Measurements from ENCODE around the gene SLC2A8. TPM values are rescaled to one million over a fixed set of nuclear protein-coding genes. Genes with fewer than 3 reads are reported as not detected.

The SLC2A8 gene, protein sequence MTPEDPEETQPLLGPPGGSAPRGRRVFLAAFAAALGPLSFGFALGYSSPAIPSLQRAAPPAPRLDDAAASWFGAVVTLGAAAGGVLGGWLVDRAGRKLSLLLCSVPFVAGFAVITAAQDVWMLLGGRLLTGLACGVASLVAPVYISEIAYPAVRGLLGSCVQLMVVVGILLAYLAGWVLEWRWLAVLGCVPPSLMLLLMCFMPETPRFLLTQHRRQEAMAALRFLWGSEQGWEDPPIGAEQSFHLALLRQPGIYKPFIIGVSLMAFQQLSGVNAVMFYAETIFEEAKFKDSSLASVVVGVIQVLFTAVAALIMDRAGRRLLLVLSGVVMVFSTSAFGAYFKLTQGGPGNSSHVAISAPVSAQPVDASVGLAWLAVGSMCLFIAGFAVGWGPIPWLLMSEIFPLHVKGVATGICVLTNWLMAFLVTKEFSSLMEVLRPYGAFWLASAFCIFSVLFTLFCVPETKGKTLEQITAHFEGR
- total RNA-seq = 2.2 TPM

DNA sequence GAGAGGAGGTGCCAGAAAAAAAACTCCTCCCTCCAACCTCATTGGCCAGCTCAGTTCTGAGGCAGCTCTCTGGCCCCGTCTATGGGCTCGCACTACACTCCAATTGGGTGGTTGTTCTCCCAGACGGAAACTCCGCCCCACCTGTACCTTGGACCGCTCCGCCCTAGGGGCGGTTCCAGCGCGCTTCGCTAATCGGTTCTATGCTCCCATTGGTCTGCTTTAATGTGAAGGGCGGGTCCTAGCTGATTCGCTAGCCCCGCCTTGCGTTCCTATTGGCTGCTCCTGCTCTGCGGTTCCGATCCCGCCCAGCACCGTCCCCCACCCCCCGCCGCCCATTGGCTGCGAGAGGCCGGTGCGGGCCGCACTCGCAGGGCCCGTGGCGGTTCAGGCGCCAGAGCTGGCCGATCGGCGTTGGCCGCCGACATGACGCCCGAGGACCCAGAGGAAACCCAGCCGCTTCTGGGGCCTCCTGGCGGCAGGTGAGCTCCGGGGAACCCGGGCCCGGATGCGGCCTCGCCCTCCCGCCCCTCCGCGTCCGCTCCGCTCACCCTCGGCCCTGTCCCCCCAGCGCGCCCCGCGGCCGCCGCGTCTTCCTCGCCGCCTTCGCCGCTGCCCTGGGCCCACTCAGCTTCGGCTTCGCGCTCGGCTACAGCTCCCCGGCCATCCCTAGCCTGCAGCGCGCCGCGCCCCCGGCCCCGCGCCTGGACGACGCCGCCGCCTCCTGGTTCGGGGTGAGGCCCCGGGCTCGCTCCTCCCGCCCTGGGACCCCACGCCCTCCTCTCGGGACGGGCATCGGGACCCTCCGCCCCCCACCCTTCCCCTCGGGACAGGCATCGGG is at the start of gene SLC2A8:
TSS of gene SLC2A8 (plus strand) at position 362 of the 838 bp plus-strand sequence. CDS start at position 424, 62 bp downstream.
- peaks cover 15% of the 10 kb centered on the region for H3K27me3 ChIP-seq (ENCODE audit: insufficient read depth, low read length)
- peaks cover 17% of the 10 kb centered on the region for H3K4me1 ChIP-seq (ENCODE audit: insufficient read depth, low read length)
- H3K9me3 ChIP-seq (ENCODE audit: low read depth, low read length) = no peaks in the 10 kb centered on the region
- H3K4me3 ChIP-seq (ENCODE audit: low read length) = peak within 1 kb of the TSS; percentile 48

DNA sequence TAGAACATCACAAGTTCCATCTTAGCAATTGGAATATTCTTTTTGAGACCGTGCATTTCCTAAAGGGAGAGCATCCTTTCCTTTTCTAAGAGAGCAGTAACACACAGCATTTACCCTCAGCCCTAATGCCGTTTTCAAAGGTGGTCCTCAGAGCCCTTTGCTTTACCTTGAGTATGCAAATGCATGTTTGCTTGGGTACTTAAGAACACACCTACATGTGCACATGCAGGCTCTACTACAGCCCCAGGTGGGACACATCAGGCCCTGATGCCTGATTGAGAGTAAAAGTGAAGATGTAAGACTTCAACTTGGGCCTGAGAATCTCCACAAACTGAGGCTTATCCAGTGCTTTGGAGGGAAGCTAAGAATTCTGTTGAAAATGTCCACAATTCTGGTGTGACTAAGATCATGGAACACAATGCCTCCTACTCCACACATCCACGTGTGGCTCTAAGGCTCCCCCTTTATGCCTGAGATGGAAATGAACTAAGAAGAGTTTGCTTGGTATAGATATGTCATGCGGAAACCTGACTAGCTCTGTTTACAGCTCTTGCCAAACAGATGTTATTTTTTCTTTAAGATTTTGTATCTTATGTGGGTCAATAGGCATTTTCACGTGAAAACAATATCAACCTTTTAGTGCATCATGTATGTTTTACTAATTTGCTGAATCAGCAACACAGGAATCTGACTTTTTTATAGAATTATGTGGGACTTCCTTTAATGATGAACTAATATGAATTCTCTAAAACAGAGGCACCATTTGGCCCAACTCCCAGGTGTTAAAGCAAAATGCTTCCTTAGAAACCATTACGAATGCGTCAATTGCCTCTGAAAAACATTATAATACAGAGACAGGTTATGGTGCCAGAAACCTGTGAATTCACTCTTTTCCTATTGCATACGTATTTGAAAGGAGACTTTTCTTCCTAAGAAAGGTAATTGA is 48.9 kb upstream of the SLC2A8 start:
- H3K9me3 ChIP-seq (ENCODE audit: low read depth, low read length) = no peaks in the 10 kb centered on the region
- no peaks in the 10 kb centered on the region for H3K4me1 ChIP-seq (ENCODE audit: insufficient read depth, low read length)
- H3K27me3 ChIP-seq (ENCODE audit: insufficient read depth, low read length) = no peaks in the 10 kb centered on the region
- H3K4me3 ChIP-seq (ENCODE audit: low read length) = no peak overlapping the region

DNA sequence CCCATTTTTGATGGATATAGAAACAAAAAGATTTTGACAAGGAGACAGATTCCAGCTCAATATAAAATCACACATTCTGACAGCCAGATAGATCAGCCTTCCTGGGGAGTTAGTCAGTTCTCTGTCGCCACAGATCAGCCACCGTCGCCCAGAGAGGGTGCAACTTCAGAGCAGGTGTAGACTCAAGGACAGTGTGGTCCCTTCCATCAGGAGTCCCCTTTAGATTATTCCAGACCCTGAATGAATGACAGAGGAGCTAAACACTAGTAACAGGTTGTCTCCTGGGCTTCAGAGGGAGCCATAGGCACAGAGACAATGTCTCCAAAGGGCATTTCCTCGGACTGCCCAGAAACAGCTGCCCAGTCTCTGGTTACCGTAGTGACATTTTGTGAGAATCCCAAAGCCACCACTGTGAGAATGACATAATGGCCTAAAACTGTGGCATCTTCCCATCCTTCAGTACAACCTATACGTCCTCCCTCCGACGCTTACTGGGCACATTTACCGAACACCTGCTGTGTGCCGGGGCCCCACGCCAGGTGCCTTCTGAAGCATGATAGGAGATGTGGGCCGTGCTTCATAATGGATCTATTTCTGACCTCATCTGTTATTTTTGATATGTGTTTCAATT is 47.4 kb upstream of the SLC2A8 start:
- Histone ChIP-seq H3K9me3 (ENCODE audit: low read depth, low read length) (no peaks in the 10 kb centered on the region), H3K27me3 (ENCODE audit: insufficient read depth, low read length) (no peaks in the 10 kb centered on the region), H3K4me1 (ENCODE audit: insufficient read depth, low read length) (no peaks in the 10 kb centered on the region), H3K4me3 (ENCODE audit: low read length) (no peak overlapping the region)

DNA sequence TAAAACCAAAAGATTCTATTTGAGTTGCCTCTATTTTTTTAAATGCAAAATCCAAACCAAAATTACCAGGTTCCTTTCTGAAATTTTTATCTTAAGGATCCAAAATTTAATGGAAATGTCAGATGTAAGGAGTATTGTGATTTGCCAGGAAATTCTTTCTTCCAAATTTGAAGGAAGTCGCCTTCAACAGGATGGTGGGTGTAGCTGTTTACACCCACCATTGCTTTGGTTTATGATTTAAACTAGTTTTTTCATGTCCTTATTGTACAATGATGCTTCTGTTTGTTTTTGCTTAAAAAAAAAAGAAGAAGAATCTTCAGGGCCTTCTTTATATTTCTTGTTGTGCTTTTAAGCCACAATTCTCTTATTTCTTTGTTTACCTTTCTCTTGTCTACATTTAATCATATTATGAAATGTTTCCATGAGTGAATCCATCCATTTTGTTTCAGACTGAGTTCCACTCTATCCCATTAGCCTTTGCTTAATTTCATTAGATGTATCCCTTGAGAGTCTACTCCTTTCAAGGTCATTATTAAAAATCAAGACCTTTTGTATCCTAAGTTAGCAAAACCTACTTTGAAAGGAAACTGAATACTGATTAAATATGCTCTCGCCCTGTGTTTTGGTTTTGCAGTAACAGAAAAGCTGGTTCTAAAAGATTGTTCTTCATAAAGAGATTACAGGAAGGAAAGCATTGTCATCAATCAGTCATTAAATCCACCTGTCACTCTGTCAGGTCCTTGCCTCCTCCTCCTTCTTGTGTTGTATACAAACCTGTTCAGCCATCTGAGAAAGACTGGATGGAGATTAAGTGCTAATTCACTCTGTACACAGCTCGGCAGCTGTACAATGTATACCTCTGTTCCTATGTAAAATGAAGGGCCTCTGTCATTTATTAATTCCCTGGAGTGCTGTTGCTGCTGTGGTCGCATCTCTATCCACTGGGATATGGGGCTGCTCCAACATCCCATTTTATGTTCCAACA is 45.5 kb upstream of the SLC2A8 start:
- H3K4me1 ChIP-seq (ENCODE audit: insufficient read depth, low read length) = no peaks in the 10 kb centered on the region
- no peaks in the 10 kb centered on the region for H3K27me3 ChIP-seq (ENCODE audit: insufficient read depth, low read length)
- no peak overlapping the region for H3K4me3 ChIP-seq (ENCODE audit: low read length)
- H3K9me3 ChIP-seq (ENCODE audit: low read depth, low read length) = no peaks in the 10 kb centered on the region

DNA sequence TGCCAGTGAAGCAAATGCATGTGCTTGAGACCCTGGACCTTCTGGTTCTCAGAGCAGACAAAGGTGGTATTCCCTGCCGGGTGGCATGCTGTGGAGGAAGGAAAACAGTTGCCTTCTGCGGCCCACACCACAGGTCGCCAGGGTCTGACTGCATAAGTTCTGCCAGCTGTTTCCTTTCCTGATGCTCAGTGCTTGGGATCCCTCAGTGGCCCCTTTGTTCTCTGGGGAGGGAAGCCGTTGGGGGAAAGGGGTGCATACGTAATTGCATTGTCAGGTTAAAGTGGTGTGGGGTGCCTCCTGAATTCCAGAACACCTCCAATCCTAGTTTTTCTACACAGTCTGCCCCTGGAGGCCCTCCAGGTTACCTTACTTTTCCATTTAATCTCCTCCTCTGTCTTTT is 43.1 kb upstream of the SLC2A8 start:
- H3K9me3 ChIP-seq (ENCODE audit: low read depth, low read length) = no peaks in the 10 kb centered on the region
- no peaks in the 10 kb centered on the region for H3K27me3 ChIP-seq (ENCODE audit: insufficient read depth, low read length)
- no peak overlapping the region for H3K4me3 ChIP-seq (ENCODE audit: low read length)
- no peaks in the 10 kb centered on the region for H3K4me1 ChIP-seq (ENCODE audit: insufficient read depth, low read length)

DNA sequence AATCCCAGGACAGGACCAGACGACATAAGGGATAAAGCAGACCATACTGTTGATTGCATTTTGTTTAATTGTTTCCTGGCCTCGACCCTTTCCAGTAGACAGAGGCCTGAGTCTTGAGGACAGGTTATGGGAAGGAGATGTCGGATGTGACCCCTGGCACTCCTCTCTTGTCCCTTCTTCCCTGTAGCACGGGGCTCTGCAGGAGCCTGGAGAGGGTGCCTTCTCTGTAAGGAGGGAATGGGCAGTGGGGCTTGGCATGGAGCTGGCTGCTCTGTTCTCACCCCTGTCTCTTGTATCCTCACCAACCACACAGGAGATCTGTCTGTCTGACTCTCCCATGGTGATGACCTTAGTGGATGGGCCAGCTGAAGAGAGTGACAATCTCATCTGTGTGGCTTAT is 40.1 kb upstream of the SLC2A8 start:
- Histone ChIP-seq H3K9me3 (ENCODE audit: low read depth, low read length) (no peaks in the 10 kb centered on the region), H3K4me1 (ENCODE audit: insufficient read depth, low read length) (peaks cover 7% of the 10 kb centered on the region), H3K4me3 (ENCODE audit: low read length) (no peak overlapping the region), H3K27me3 (ENCODE audit: insufficient read depth, low read length) (no peaks in the 10 kb centered on the region)

DNA sequence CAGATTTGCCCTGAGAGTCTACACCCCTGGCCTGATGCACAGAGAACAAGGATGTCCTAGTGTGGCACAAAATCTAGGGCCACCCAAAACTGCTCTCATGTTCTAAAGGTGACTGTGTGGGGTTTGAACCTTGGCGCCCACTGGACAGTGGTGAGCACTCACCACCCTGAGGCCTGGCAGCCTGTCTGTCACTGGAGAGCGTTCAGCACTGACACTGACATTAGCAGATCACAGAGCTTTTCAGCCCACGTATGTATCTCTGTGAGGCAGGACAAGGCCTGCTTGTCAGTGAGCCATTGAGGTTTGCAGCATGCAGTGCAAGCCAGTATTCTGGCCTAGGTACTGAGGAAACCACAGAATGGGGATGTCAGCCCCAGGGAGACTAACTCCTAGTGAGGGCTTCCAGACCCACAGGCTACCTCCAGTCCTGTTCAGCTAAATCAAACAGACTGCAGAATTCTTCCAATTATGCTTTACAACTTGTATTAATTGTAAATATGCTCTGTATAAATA is 38.9 kb upstream of the SLC2A8 start:
- Histone ChIP-seq H3K9me3 (ENCODE audit: low read depth, low read length) (no peaks in the 10 kb centered on the region), H3K27me3 (ENCODE audit: insufficient read depth, low read length) (no peaks in the 10 kb centered on the region), H3K4me3 (ENCODE audit: low read length) (no peak overlapping the region), H3K4me1 (ENCODE audit: insufficient read depth, low read length) (peaks cover 8% of the 10 kb centered on the region)

DNA sequence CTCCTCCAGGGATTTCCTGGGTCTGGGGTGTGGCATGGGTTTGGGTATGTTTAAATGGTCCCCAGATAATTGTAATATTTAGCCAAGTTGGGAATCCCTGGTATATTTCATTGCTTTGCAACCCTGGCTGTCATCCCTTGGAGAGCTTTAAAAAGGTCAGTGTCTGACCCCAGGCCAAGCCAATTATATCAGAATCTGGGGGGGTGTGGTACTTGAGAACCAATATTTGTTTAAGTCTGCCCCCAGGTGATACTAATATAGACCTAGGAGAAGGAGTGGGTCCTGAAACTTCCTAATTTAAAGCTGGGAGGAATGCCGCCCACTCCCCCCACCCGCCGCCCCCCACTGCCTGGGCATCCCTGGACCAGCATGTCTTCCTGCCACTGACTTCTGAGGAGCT is 38.2 kb upstream of the SLC2A8 start:
- H3K4me1 ChIP-seq (ENCODE audit: insufficient read depth, low read length) = peaks cover 8% of the 10 kb centered on the region
- H3K9me3 ChIP-seq (ENCODE audit: low read depth, low read length) = no peaks in the 10 kb centered on the region
- no peak overlapping the region for H3K4me3 ChIP-seq (ENCODE audit: low read length)
- no peaks in the 10 kb centered on the region for H3K27me3 ChIP-seq (ENCODE audit: insufficient read depth, low read length)

DNA sequence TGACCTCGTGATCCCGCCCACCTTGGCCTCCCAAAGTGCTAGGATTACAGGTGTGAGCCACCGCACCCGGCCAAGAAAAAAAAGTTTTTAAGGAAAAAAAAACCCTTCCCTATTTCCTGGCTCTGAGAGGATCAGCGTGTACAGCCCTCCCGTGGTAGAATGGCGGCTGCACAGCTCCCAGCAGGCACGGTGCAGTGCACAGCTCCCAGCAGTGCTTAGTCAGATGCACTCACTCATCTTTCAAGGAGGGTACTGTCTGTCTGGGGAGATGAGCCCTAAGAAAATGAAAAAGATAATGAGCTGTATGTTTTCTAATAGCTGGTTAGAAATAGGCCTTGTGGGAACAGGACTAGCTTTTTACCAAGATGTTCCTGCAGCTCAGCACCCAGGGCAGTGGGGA is 36.7 kb upstream of the SLC2A8 start:
- H3K27me3 ChIP-seq (ENCODE audit: insufficient read depth, low read length) = no peaks in the 10 kb centered on the region
- no peak overlapping the region for H3K4me3 ChIP-seq (ENCODE audit: low read length)
- H3K4me1 ChIP-seq (ENCODE audit: insufficient read depth, low read length) = peaks cover 8% of the 10 kb centered on the region
- H3K9me3 ChIP-seq (ENCODE audit: low read depth, low read length) = no peaks in the 10 kb centered on the region

DNA sequence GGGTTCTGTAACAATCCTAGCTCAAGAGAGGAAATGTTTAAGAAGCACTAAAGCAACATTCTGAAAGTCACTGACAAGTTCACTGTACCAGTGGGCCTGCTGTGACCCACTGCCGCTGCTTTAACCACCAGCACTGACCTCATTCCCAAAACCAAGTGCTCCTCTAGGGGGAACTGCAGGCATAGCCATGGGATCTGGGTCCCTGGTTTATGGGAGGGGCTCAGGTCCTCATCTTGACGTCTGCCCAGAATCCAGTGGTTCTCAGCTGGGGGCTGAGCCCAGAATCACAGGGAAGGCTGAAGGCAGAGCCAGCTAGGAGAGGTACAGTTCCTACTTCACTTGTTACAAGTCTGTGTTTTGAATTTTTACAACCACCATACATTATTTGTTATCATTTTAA is 36.1 kb upstream of the SLC2A8 start:
- Histone ChIP-seq H3K9me3 (ENCODE audit: low read depth, low read length) (no peaks in the 10 kb centered on the region), H3K4me3 (ENCODE audit: low read length) (no peak overlapping the region), H3K27me3 (ENCODE audit: insufficient read depth, low read length) (no peaks in the 10 kb centered on the region), H3K4me1 (ENCODE audit: insufficient read depth, low read length) (peaks cover 8% of the 10 kb centered on the region)

DNA sequence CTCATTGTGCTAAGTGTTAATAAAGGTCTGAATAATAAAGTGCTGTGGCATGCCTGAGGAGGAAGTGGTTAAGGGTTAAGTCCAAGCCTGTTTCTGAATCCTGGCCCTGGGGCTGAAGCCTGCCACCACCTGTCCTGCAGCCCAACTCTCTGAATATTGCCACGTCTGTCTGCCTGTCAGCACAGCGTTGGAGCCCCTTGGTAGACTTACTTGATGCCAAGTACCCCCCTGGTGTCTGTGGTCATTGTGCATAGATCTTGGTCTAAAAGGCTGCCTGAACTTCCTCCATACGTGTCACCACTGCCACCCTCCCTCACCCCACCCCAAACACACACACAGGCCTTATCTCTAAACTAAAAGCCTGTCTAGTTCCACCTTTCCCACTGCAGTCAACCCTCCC is 35.4 kb upstream of the SLC2A8 start:
- H3K4me1 ChIP-seq (ENCODE audit: insufficient read depth, low read length) = peaks cover 8% of the 10 kb centered on the region
- H3K9me3 ChIP-seq (ENCODE audit: low read depth, low read length) = no peaks in the 10 kb centered on the region
- H3K4me3 ChIP-seq (ENCODE audit: low read length) = no peak overlapping the region
- no peaks in the 10 kb centered on the region for H3K27me3 ChIP-seq (ENCODE audit: insufficient read depth, low read length)

DNA sequence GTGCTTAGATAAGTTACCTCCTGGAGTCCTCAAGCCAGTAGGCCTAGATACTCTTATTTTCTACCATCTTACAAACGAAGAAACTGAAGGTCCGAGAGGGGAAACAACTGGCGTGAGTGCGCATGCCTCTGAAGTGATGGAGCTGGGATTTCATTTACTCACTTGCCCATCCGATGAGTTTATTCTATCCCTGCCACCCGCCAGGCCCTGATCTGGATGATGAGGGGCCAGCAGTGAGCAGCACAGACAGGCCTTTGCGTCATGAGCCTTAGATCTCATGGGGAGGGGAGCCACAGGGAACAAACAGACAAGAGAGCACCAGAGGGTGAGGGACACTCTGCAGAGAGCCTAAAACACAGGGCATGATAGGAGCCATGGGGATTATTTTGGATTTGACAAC is 34.1 kb upstream of the SLC2A8 start:
- Histone ChIP-seq H3K4me3 (ENCODE audit: low read length) (no peak overlapping the region), H3K9me3 (ENCODE audit: low read depth, low read length) (no peaks in the 10 kb centered on the region), H3K27me3 (ENCODE audit: insufficient read depth, low read length) (no peaks in the 10 kb centered on the region), H3K4me1 (ENCODE audit: insufficient read depth, low read length) (peaks cover 8% of the 10 kb centered on the region)

DNA sequence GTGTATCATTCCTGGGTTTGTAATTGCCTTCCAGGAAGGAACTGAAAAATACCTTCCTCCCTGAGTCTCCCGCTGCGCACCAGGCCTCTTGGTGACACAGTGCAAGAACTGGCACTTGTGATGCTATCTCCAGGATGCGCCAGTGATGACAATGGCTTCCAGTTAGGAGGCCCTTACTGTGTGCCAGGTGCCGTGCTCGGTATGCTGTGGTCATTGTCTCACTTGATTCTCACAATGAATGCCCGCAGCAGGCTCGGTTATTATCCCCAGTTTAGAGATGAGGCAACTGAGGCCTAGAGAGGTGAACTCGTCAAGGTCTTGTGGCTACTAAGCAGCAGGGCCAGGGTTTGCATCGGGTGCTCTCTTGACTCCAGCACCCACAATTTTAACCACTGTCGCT is 31.5 kb upstream of the SLC2A8 start:
- Histone ChIP-seq H3K4me1 (ENCODE audit: insufficient read depth, low read length) (peaks cover 8% of the 10 kb centered on the region), H3K9me3 (ENCODE audit: low read depth, low read length) (no peaks in the 10 kb centered on the region), H3K4me3 (ENCODE audit: low read length) (no peak overlapping the region), H3K27me3 (ENCODE audit: insufficient read depth, low read length) (no peaks in the 10 kb centered on the region)

Data from mononuclear cell (primary cell).